ENCODE data around the gene RPS6KA2.

DNA sequence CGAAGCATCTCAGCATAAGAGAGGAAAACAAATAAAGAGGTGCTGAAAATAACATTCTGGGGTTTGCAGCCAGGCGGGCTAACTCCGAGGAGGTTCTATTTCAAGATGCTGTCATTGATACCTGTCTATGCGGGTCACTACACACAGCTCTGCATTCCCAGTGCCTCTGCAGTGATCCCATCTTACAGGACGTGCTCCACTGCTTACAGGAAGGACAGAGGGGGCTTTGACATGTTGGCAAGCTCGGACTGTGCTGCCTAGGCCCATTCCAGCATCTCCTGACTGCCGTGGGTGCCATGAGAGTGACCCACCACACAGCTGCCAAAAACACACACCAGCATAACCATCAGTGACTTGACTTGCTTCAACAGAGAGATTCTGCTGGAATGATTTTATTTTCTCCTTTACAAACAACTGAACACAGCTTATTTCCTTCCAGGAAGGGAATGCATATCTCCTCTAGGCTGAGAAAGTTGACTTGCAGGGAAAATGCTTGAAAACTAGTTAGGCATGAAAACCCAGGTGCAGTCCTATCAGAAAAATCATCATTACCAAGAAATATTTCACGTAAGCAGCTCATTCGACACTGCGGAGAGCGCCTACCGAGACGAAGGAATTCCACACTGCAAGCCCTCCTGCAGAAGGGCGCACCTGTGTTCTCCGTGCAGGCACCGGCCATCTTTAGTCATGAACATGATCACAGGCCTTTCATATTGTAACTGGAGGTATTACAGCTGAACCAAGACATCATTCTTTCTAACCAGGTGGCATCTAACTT, 103.1 kb downstream of the RPS6KA2 start:
- TF ChIP-seq HDGF (IDR thresholded peaks at IDR 0.05; ENCODE audit: borderline replicate concordance) (no peak), ELF4 (IDR thresholded peaks at IDR 0.05) (no peak), BHLHE40 (IDR thresholded peaks at IDR 0.05; ENCODE audit: borderline replicate concordance) (no peak)
